GM21528 (cell line): ENCODE measurements around the gene HPSE2.

Experiments used
- ATAC-seq: cut with Tn5 transposase; IDR thresholded peaks from one replicate; pipeline ENCODE4 v1.9.1; 2021; ENCODE audit warnings: mild to moderate bottlenecking, moderate library complexity; ENCODE audit not compliant: unreplicated experiment, low FRiP score

HPSE2 gene

GRCh38 chr10:98453729-98454128 lies 781.9 kb downstream of the HPSE2 start:
- ATAC-seq, result no peak

- ATAC-seq, result no peak
Observed at GRCh38 chr10:98450618-98451017, 785.0 kb downstream of the HPSE2 start.

GRCh38 chr10:98449287-98449686 lies 786.4 kb downstream of the HPSE2 start:
- no peak for ATAC-seq

- ATAC-seq, result peak; percentile 91
Observed at GRCh38 chr10:98446661-98447221, 788.9 kb downstream of the HPSE2 start, which contains the start of gene HPS1. Gene HPS1, minus strand, starts transcription at chr10:98446935. Its CDS starts 3,695 bp downstream, at chr10:98443240.

GRCh38 chr10:98446151-98446660 lies 789.4 kb downstream of the HPSE2 start:
- ATAC-seq, result peak; percentile 56

- ATAC-seq, result no peak
Observed at GRCh38 chr10:98445200-98445812, 790.3 kb downstream of the HPSE2 start.

- ATAC-seq, result no peak
Observed at GRCh38 chr10:98444314-98445006, 791.2 kb downstream of the HPSE2 start.

- no peak for ATAC-seq
Observed at GRCh38 chr10:98438715-98439114, 796.9 kb downstream of the HPSE2 start.

- ATAC-seq, result no peak
Observed at GRCh38 chr10:98436704-98437103, 798.9 kb downstream of the HPSE2 start.

GRCh38 chr10:98435178-98435577 lies 800.5 kb downstream of the HPSE2 start:
- ATAC-seq, result no peak

- no peak for ATAC-seq
Observed at GRCh38 chr10:98433881-98434732, 801.5 kb downstream of the HPSE2 start.

- no peak for ATAC-seq
Observed at GRCh38 chr10:98433371-98433770, 802.3 kb downstream of the HPSE2 start.

- ATAC-seq, result no peak
Observed at GRCh38 chr10:98432330-98432729, 803.3 kb downstream of the HPSE2 start.

GRCh38 chr10:98431016-98431415 lies 804.6 kb downstream of the HPSE2 start:
- no peak for ATAC-seq

GRCh38 chr10:98430427-98430826 lies 805.2 kb downstream of the HPSE2 start:
- no peak for ATAC-seq

- no peak for ATAC-seq
Observed at GRCh38 chr10:98429320-98430072, 806.2 kb downstream of the HPSE2 start.

- no peak for ATAC-seq
Observed at GRCh38 chr10:98427011-98427515, 808.6 kb downstream of the HPSE2 start.

GRCh38 chr10:98425511-98426352 lies 809.9 kb downstream of the HPSE2 start:
- ATAC-seq, result no peak
